Ammon's horn (tissue), 1 donor: ENCODE measurements around the gene EPHA10.
A peak's percentile ranks its signal among the peaks of the same experiment; 100 is the strongest.

Experiments used
- DNase-seq: peaks from one replicate; pipeline ENCODE4 v3.0.0-alpha.2; 2016; ENCODE audit warnings: low spot score

EPHA10 gene

GRCh38 chr1:37734629-37735591 lies 30.0 kb downstream of the EPHA10 start:
- DNase-seq = no peak

- no peak for DNase-seq
Measured at GRCh38 chr1:37732111-37732780, 32.7 kb downstream of the EPHA10 start.

DNA sequence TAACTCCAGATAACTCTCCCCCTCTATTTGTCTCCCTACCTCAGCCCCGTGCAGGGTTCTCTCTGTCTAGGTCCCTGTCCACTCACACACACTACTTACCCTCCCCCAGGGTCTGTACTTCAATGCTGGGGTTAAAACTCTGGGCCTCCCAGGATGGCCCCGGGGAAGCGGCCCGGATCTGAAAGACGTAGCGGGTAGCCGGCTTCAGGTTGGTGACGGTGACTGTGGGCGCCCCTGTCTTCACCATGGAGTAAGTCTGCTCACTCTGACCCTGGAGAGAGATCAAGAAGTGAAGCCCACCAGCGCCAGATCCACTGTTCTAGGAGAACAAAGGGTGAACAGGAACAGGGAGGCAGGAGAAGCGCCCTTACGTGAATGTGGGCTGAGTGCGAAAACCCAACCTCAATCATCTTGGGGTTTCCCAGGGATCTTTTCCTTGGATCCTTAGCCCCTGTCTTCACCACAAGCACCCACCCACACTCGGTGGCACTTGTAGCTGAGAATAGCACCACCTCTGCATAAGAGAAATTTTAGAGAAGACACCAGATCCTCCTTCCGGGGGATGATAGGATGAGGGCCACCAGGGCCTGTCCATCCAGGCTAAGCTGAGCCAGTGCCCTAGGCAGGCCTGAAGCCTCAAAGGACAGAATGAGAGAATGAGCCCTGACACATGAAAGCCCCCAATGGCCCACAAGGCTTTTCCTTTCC lies 33.5 kb downstream of the EPHA10 start:
- no peak for DNase-seq

- DNase-seq = no peak
Measured at GRCh38 chr1:37730376-37730775, 34.5 kb downstream of the EPHA10 start.

- DNase-seq = no peak
Measured at GRCh38 chr1:37728416-37728815, 36.5 kb downstream of the EPHA10 start.

DNA sequence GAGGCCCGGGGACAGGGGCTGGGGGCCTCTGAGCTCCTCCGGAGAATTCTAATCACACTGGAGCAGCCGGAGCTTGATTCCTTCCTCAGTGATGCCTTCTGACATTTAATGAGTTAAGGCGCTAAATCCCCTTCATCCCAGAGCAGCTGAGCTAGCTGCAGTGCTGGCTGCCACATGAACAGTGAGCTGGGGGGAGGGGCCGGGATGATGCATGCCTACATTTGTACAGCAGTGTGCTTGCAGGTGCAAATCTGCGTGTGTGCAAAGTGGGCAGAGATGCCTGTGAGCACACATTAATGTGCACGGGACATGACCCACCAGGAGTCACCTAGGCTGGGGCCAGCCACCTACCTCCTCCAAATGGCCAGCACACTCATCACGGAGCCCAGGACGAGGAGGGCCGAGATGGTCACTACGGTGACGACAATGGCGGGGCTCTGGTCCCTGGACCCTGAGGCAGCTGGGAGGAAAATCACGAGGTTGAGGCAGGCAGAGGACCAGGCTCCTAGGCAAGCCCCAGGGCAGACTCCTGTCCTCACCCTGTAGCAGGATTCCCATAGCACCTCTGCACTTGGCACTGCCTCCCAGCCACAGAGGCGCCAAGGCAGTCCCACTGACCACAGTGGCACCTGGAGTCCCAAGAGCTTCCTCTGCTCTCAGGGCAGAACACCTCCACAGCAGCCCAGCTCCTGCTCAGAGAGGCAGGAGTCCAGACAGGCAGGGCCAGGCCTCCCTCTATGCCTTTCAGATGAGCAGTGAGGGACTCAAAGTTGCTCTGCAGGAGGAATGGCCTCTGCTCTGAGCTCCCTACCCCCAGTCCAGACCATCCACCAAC lies 38.0 kb downstream of the EPHA10 start:
- DNase-seq = peak; percentile 27

DNA sequence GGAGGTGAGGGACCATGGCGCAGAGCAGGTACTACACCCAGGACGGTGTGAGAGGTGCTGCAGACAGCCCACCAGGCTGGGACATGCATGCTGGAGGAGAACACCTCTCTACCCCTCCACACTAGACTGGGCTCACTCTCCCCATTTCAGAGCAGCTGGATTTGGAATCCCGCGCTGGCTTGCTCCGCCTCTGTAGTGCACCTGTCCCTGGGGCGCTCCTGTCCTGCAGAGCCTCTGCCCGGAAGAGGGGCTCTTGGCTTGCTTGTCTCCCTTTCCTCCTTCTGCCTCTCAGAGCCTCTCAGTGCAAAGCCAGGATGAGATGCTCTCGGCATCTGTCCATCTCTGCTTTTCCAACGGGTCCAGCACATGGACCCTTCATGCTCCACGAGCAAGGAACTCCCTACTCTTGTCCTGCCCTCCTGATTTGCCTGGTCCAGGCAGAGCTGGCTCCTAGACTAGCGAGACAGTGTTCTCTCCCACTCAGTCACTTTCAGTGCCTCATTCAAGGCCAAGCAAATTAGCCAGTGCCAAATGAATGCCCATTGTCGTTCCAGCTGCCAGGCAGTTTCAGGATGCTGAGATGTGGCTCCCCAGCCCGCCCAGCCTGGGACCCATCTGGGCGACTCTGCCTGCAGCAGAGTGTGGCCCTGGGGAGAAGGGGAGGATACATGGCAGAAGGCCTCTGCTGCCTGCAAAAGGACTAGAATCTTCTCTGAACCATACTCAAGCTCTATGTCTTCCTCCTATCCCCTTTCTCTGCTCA lies 38.9 kb downstream of the EPHA10 start:
- peak; percentile 85 for DNase-seq

DNA sequence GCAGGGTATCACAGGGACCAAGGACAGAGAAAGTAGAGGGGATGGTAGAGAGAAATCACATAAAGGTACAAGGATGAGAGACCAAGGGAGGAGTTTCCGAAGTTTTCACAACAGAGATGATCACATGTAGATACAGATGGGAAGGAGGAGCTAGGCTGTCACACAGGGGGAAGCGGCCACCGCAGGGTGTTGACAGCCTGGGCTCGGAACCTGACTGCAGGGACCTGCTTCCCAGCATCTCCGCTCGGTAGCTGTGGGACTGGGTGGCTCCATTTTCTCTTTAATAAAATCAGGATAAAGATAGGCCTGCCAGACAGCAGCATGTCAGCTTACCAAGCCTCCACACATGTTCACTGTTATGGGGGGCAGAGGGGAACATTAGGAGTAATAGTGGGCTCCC lies 40.3 kb downstream of the EPHA10 start:
- no peak for DNase-seq

DNA sequence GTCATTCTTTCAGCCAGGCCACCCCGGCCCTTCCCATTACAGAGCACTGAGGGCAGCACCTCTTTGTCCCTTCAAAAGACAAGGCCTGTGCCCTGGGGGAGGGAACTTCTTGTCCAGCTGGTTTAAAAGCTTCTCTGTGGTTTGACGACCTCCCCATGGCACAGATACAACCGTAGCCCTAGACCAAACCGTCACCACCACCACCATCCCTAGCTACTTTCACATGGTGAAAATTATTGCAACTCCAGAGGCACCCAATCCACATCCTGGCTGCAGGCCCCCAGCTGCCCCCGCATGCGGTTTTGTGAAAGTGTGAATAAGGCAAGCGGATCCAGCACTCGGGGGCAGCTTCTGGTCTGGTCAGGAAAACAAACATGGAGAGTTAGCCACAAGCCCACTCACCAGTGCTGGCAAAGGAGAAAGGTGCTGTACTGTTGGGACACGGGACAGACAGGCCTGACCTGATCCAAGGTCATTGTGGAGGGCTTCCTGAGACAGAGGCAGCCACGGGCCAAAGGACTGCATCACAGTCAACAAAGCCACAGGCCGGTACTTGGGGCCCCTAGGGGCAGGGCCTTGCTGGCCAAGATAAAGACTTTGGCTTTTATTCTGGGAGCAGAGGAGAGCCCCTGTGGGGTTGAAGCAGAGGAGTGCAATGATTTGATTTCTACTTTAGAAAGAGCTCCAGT lies 41.4 kb downstream of the EPHA10 start:
- DNase-seq = no peak

DNA sequence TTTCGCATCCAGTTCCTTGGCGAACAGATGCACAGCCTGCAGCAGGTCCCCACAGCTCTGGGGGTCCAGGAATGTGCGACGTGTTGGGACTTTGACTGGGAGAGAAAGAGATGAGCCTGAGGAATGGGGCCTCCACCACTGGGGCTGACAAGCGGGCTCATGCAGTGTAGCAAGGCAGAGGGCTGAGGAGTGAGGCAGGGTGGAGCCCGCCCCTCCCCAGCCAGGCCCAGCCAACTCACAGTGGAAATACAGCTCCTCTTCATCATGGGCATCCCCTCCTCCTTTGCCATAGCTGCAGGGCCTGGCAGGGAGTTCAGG lies 41.9 kb downstream of the EPHA10 start:
- no peak for DNase-seq

DNA sequence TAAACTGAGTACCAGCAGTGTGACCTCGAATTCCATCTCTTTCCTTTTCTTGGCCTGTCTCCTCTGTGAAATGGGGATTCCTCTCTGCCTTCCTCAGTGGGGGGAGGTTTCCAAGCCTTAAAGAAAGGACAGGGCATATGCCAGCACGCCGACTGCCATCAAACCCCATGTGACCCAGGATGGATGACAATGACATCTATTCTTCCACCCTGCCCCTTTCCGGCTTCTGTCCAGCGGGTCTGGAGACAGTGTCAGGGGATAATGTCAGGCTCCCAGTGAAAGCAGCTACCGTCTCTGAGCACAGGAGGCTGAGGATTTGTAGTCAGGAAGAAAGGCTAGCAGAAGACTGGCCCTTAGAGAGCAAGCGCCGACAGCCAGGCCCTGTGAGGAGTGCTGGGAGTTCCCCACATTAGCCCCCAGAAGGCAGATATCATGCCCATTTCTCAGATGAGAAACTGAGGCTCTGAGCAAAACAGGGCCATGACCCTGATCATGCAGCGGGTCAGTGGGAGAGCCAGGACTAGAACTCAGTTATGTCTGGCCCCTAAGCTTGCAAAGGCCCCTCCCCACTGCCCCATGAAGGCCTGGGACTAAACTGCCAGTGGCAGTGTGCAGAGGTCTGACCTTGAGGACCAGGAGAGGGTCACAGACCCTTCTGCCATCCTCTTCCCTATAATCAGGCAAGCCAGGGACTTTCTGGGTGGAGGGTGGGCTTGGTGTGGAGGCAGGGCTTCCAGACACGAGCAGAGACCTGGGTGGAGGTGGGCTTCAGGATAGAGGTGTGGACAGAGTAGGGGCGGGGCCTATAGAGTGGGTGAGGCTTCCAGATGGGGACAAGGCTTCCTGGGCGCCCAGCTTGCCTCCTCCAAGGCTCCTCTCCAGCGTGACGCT lies 42.5 kb downstream of the EPHA10 start:
- DNase-seq = peak; percentile 86

DNA sequence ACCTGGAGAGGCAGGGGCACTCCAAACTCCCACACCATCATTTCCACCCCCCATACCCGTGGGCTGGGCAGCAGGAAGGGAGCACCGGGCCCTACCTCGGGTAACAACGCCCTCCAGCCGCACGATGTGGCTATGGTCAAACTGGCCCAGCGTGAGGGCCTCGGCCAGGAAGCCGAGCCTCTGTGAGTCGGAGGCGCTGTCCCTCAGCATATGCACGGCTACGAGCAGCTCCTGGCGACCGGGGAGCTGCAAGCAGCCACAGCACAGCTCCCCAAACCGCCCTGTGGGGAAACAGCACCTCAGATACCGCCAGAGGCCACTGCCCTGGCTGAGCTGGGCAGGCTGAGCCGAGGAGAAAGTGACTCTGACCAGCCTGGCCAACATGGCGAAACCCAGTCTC lies 43.4 kb downstream of the EPHA10 start:
- DNase-seq = no peak

- no peak for DNase-seq
Measured at GRCh38 chr1:37720231-37721130, 44.4 kb downstream of the EPHA10 start.

DNA sequence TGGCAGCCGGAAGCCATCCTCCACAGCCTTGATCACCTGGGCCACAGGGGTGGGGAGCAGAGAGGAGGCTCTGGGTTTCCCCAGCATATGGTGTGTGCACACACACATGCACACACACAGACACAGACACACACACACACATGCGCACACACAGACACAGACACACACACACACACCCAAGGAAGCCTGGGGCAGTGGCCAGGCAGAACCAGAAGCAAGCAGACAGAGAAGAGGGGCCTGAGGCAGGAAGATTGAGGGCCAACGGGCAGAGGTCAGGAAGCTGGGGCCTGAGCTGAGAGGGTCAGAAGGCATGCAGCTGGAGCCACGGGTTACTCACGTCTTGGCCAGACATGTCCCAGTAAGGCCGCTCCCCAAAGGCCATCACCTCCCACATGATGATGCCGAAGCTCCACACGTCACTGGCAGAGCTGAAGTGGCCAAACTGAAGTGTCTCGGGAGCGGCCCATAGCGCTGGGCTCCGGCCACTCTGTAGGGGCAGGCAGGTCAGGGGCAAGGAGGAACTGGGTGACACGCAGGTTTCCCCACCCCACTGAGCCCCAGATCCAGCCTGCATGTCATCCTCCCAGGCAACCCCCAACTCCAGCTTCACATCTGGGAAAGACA lies 45.2 kb downstream of the EPHA10 start:
- DNase-seq = no peak

DNA sequence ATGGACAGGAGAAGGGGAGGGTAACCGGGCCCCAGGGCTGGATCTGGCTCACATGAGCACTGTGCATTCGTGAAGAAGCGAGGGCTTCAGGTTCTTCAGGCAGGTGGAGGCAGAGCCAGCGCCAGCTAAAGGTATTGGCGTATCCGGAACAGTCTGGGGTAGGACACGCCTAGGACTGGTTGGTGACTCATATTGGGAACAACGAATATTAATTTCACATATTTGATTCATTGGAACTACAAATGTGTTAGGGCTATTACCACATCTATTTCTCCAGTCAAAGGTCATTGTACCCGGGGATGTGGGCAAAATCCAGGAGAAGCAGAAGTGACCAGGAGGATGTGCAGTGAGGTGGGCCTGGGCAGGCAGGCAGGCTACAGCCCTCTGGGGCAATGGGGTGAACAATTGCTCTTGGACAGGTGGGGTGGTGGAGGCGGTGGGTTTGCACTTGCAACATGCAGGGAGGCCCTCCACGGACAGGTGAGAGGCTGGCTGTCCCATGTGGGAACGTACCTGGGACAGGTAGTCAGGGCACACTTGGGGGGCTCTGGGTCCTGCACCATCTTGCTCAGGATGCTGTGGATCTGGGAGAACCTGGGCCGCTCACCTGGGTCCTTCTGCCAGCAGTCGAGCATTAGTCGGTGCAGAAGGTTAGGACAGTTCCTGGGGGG lies 45.9 kb downstream of the EPHA10 start:
- no peak for DNase-seq

- no peak for DNase-seq
Measured at GRCh38 chr1:37718181-37718900, 46.6 kb downstream of the EPHA10 start.

- DNase-seq = no peak
Measured at GRCh38 chr1:37717631-37718030, 47.3 kb downstream of the EPHA10 start.
